Retinal pigment epithelial cell (primary cell): ENCODE results near the gene ASTL.
"Not testable (repeated sequence)": the region's sequence is repeated elsewhere in the genome, so short reads cannot be mapped to it uniquely, and the experiment has no call there.

Experiments
- DNase-seq: peaks from one replicate; pipeline ENCODE4 v3.0.0-alpha.2; 2010; ENCODE audit warnings: low read depth
- H3K4me3 ChIP-seq: 2 replicates; pipeline ENCODE4 v1.5.1; 2011; ENCODE audit warnings: mild to moderate bottlenecking, low read length, control low read depth, moderate library complexity
- CTCF ChIP-seq: conservative IDR thresholded peaks from 2 replicates; pipeline ENCODE4 v1.5.1; 2011; ENCODE audit warnings: low read depth, low read length, control low read depth, inconsistent platforms

Gene ASTL

GRCh38 chr2:96167407-96168013 is 29.2 kb upstream of the ASTL start:
- DNase-seq: no peak
- TF ChIP-seq CTCF: no peak
- H3K4me3 ChIP-seq: no peak overlapping the region

DNA sequence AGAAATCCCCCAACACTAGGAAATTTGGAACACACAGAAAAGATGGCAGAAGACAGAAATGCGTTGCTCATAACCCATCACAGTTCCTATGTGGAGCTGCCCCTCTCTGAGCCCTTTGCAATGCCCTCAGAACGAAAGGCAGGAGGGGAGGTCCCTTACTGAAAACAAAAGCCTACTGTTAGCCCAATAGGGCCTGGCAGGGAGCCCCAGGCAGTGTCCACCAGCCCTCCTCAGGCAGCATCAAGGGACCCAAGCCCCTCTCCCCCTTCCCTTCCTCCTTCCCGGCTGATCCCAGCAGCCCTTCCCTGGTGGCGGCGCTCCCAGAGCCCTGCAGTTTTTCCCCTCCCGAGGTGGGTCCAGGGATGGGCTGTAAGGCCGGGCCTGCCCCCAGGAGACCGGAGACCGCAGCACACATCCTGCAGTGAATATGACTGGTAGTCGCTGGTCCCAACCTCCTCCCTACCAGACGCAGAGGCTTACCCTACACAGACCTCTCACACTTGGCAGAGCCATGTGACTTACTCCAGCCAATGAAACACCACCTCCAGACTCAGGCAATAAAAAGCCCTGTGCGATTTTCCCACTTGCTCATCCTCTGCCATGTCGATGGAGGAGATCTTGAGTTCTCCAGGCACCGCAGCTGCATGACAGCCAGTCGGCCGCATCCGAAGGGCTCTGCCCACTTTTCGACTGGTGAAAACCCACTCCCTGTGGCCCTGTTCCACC is 26.3 kb upstream of the ASTL start:
- no peak for DNase-seq
- TF ChIP-seq CTCF: no peak
- H3K4me3 ChIP-seq: no peak overlapping the region

- no peak for TF ChIP-seq CTCF
- DNase-seq: no peak
- H3K4me3 ChIP-seq: no peak overlapping the region
Observed at GRCh38 chr2:96163768-96164429, 25.6 kb upstream of the ASTL start.

- no peak for TF ChIP-seq CTCF
- DNase-seq: no peak
- no peak overlapping the region for H3K4me3 ChIP-seq
Observed at GRCh38 chr2:96163415-96163767, 25.1 kb upstream of the ASTL start.

DNA sequence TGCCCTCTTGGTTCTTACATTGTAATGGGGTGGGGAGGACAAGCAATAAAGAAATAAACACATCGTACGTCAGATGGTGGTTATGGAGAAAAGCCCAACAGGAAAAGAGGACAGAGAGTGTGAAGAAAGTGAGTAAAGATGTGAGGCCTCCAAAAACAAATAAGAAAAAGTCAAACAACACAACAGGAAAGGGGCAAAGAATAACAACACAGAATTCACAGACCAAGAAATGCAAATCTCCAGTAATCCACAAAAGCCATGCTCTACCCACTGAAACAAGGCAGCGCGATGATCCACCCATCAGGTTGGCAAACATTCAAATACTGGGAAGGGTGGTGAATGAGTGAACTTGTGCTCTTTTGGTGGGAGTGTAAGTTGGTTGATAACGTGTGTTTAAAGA is 23.6 kb upstream of the ASTL start:
- no peak overlapping the region for H3K4me3 ChIP-seq
- no peak for TF ChIP-seq CTCF
- no peak for DNase-seq

DNA sequence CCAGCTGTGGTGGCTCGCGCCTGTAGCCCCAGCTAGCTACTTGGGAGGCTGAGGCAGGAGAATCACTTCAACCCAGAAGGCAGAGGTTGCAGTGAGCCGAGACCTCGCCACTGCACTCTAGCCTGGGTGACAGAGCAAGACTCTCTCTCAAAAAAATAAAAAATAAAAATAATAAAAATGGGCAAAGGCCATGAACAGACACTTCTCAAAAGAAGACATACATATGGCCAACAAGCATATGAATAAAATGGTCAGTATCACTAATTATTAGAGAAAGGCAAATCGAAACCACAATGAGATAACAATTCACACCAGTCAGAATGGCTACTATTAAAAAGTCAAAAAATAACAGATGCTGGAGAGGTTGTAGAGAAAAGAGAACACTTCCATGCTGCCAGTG is 22.1 kb upstream of the ASTL start:
- not testable (repeated sequence) for DNase-seq, H3K4me3 ChIP-seq

- no peak for DNase-seq
- no peak for TF ChIP-seq CTCF
- H3K4me3 ChIP-seq: no peak overlapping the region
Observed at GRCh38 chr2:96159084-96159830, 21.0 kb upstream of the ASTL start.
